C4-2B (cell line): ENCODE measurements around the gene GIMAP2.
"Not testable (repeated sequence)": the region's sequence is repeated elsewhere in the genome, so short reads cannot be mapped to it uniquely, and the experiment has no call there.

Experiments used
- ZFX ChIP-seq: fragments of 450-650 bp; IDR thresholded peaks from 2 replicates; pipeline ENCODE4 v1.6.1; 2017
- TF ChIP-seq, protein P1 (sequence below): fragments of 450-650 bp; conservative IDR thresholded peaks from 2 replicates; pipeline ENCODE4 v1.5.1; 2017; ENCODE audit warnings: mild to moderate bottlenecking

GRCh38 chr7:150676854-150677253 is 8.7 kb upstream of the GIMAP2 start:
- TF ChIP-seq, protein P1, sequence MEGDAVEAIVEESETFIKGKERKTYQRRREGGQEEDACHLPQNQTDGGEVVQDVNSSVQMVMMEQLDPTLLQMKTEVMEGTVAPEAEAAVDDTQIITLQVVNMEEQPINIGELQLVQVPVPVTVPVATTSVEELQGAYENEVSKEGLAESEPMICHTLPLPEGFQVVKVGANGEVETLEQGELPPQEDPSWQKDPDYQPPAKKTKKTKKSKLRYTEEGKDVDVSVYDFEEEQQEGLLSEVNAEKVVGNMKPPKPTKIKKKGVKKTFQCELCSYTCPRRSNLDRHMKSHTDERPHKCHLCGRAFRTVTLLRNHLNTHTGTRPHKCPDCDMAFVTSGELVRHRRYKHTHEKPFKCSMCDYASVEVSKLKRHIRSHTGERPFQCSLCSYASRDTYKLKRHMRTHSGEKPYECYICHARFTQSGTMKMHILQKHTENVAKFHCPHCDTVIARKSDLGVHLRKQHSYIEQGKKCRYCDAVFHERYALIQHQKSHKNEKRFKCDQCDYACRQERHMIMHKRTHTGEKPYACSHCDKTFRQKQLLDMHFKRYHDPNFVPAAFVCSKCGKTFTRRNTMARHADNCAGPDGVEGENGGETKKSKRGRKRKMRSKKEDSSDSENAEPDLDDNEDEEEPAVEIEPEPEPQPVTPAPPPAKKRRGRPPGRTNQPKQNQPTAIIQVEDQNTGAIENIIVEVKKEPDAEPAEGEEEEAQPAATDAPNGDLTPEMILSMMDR = not testable (repeated sequence)
- TF ChIP-seq ZFX = not testable (repeated sequence)
